ENCODE measurements around the gene FBXL7. TPM values are rescaled to one million over a fixed set of nuclear protein-coding genes. Genes with fewer than 3 reads are reported as not detected.

FBXL7 gene
- total and polyA plus RNA-seq, 2 donors (not counting 3 experiments of a cell fraction or from before 2014, with no cell fraction given): 23.5 to 32.2 TPM

DNA sequence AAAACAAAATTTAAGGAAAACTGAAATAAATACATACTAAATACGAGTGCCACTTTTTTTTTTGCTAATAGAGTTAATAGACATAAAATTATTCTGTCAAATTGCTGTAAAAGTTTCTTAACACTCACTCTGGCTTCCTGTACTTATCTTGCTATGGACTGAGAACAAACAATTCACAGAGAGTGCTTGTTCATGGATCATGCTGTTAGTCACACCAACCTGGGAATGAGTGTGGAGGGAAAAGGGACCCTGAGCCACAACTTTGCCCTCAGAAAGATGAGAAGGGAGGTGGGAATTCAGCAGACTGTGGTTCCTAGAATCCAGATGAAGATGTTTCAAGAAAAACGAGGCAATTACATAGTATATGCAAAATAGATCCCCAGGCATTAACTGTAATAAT, 246.9 kb downstream of the FBXL7 start:
- dilution Hi-C loops (cut with MboI; ENCODE audit: extremely low pct_ligation_motif_present, low sequenced_read_pairs) (no loop called here), intact Hi-C loops (cut with micrococcal nuclease) (no loop called here)
- no peak overlapping the region for H3K4me3 ChIP-seq (replicated peaks in 1 of 3; ENCODE audit: insufficient read depth in 1 of 3, low read depth in 1 of 3, low read length in 3 of 3)
- no peaks in the 10 kb centered on the region for H3K9me3 ChIP-seq (replicated peaks; ENCODE audit: control insufficient read depth, insufficient read depth, low read length)
- peaks cover 4% of the 10 kb centered on the region for H3K9me1 ChIP-seq (replicated peaks; ENCODE audit: control insufficient read depth, extremely low read depth, insufficient read depth, low read length)
- DNase-seq (ENCODE audit: low read depth, low spot score): peak; percentile 15
- H3K9ac ChIP-seq (replicated peaks; ENCODE audit: extremely low read depth, insufficient read depth, low read length): no peak overlapping the region
- no peaks in the 10 kb centered on the region for H3K4me1 ChIP-seq (ENCODE audit: control insufficient read depth, extremely low read depth, insufficient read depth, low read length)
- TF ChIP-seq, protein P1, sequence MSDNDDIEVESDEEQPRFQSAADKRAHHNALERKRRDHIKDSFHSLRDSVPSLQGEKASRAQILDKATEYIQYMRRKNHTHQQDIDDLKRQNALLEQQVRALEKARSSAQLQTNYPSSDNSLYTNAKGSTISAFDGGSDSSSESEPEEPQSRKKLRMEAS (IDR thresholded peaks at IDR 0.05; ENCODE audit: insufficient read depth, insufficient read length): no peak
- TF ChIP-seq POLR2A (IDR thresholded peaks at IDR 0.05; ENCODE audit: low read depth, low read length) (no peak), MYC (IDR thresholded peaks at IDR 0.05; ENCODE audit: low read depth, low read length) (no peak), GATA2 (IDR thresholded peaks at IDR 0.05; ENCODE audit: insufficient read depth, insufficient read length, low read depth, low read length) (no peak), FOS (IDR thresholded peaks at IDR 0.05; ENCODE audit: borderline replicate concordance, insufficient read depth, low read length) (no peak), CTCF (IDR thresholded peaks at IDR 0.05; ENCODE audit: extremely low read depth in 1 of 2, insufficient read depth in 1 of 2, low read depth in 1 of 2, low read length in 2 of 2) (no peak), POLR2AphosphoS5 (IDR thresholded peaks at IDR 0.05; ENCODE audit: insufficient read depth, low read depth, low read length) (no peak), JUN (IDR thresholded peaks at IDR 0.05; ENCODE audit: borderline replicate concordance, insufficient read depth, insufficient read length, low read depth) (no peak), EZH2 (IDR thresholded peaks at IDR 0.05; ENCODE audit: borderline replicate concordance, low read depth, low read length, severe bottlenecking) (no peak)
- no peak overlapping the region for H3K4me2 ChIP-seq (ENCODE audit: insufficient read depth, low read length)
- no peaks in the 10 kb centered on the region for H3K27me3 ChIP-seq (ENCODE audit: control insufficient read depth in 2 of 2, insufficient read depth in 2 of 2, low read length in 2 of 2)
- BruUV-seq (replicated peaks): no TSS peak
- peaks cover 2% of the 10 kb centered on the region for H4K20me1 ChIP-seq (replicated peaks; ENCODE audit: control insufficient read depth, extremely low read depth, insufficient read depth, low read length)
- H3K79me2 ChIP-seq (ENCODE audit: control insufficient read depth, insufficient read depth, low read length): peaks cover 5% of the 10 kb centered on the region
- no peak overlapping the region for H3K27ac ChIP-seq (ENCODE audit: insufficient read depth, low read depth, low read length)
- FAIRE-seq: peak; percentile 74
- ChIA-PET CTCF (no interaction called here), POLR2A (no interaction called here)
- no peaks in the 10 kb centered on the region for H3K36me3 ChIP-seq (ENCODE audit: control insufficient read depth in 2 of 2, extremely low read depth in 1 of 2, insufficient read depth in 2 of 2, low read length in 2 of 2)
- H2AFZ ChIP-seq (ENCODE audit: low read depth, low read length): no peak overlapping the region

Measured in endothelial cell of umbilical vein (primary cell).